IPS-20b (cell line): ENCODE results near the gene LGALSL.
"Not testable (repeated sequence)": the region's sequence is repeated elsewhere in the genome, so short reads cannot be mapped to it uniquely, and the experiment has no call there.

ENCODE experiments used
- H3K27ac ChIP-seq: one replicate; pipeline ENCODE4 v1.5.1; 2013; ENCODE audit warnings: low read length
- H3K27me3 ChIP-seq: 2 replicates; pipeline ENCODE4 v1.6.1; 2013; ENCODE audit warnings: mild to moderate bottlenecking, low read length, inconsistent platforms; ENCODE audit not compliant: insufficient read depth
- H3K36me3 ChIP-seq: 2 replicates; pipeline ENCODE4 v1.6.1; 2013; ENCODE audit warnings: low read depth, mild to moderate bottlenecking, inconsistent platforms, low read length, moderate library complexity; ENCODE audit not compliant: insufficient read depth
- H3K4me1 ChIP-seq: 2 replicates; pipeline ENCODE4 v1.6.1; 2013; ENCODE audit warnings: mild to moderate bottlenecking, control low read depth, inconsistent platforms, low read length, moderate library complexity; ENCODE audit not compliant: insufficient read depth
- H3K4me3 ChIP-seq: 2 replicates; pipeline ENCODE4 v1.5.1; 2013; ENCODE audit warnings: mild to moderate bottlenecking, low read length, inconsistent platforms
- H3K9ac ChIP-seq: 2 replicates; pipeline ENCODE4 v1.6.1; 2013; ENCODE audit warnings: low read depth, mild to moderate bottlenecking, inconsistent platforms, low read length, moderate library complexity
- H3K9me3 ChIP-seq: 2 replicates; pipeline ENCODE4 v1.6.1; 2013; ENCODE audit warnings: mild to moderate bottlenecking, low read depth, low read length, inconsistent platforms; ENCODE audit not compliant: insufficient read depth

Gene LGALSL

DNA sequence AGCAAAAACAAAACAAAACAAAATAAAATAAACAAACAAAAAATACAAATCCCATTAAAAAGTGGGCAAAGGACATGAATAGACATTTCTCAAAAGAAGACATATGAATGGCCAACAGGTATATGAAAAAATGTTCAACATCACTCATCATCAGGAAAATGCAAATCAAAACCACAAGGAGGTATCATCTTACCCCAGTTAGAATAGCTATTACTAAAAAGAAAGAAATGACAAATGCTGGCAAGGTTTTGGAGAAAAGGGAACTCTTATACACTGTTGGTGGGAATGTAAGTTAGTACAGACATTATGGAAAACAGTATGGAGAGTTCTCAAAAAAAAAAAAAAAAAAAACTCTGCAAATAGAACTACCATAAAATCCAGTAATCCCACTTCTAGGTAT, 8.0 kb upstream of the LGALSL start:
- not testable (repeated sequence) for H3K36me3 ChIP-seq, H3K27ac ChIP-seq, H3K9me3 ChIP-seq, H3K27me3 ChIP-seq, H3K4me3 ChIP-seq, H3K9ac ChIP-seq
- H3K4me1 ChIP-seq, result peaks cover 27% of the 10 kb centered on the region; the same call in 1 of the 2 replicates

GRCh38 chr2:64447317-64448040, 6.5 kb upstream of the LGALSL start:
- Histone ChIP-seq H3K9ac (no peak overlapping the region), H3K27ac (no peak overlapping the region), H3K4me1 (peaks cover 33% of the 10 kb centered on the region; the same call in 1 of the 2 replicates), H3K4me3 (no peak overlapping the region), H3K27me3 (no peaks in the 10 kb centered on the region), H3K36me3 (no peaks in the 10 kb centered on the region), H3K9me3 (no peaks in the 10 kb centered on the region)

GRCh38 chr2:64448041-64448426, 5.9 kb upstream of the LGALSL start:
- Histone ChIP-seq H3K27me3 (no peaks in the 10 kb centered on the region), H3K36me3 (no peaks in the 10 kb centered on the region), H3K4me1 (peaks cover 31% of the 10 kb centered on the region; the same call in 1 of the 2 replicates), H3K9ac (no peak overlapping the region), H3K4me3 (no peak overlapping the region), H3K27ac (no peak overlapping the region), H3K9me3 (no peaks in the 10 kb centered on the region)

DNA sequence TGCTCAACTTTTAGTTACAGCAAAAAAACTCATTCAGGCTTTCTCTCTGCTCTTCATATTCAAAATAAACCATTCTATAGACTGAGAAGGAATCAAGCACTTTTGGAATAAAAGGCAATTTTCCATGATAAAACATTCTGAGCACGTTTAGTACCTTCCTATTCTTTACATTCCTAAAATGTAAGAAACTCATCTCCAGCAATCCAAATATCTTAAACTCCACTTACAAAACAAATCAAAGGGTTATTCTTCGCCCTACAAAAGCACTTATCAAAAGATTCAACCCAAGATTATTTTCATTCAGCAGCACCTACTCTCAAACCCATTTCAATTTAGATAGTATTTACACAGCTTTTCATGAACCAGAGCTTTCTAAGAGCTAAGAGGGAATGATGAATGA, 2.9 kb upstream of the LGALSL start:
- H3K4me3 ChIP-seq, result no peak overlapping the region
- H3K9ac ChIP-seq, result no peak overlapping the region

GRCh38 chr2:64454386-64455332, 697 bp downstream of the LGALSL start:
- Histone ChIP-seq H3K9me3 (no peaks in the 10 kb centered on the region), H3K36me3 (peaks cover 37% of the 10 kb centered on the region), H3K27ac (no peak overlapping the region), H3K27me3 (no peaks in the 10 kb centered on the region), H3K4me1 (peaks cover 29% of the 10 kb centered on the region; the same call in 1 of the 2 replicates), H3K4me3 (peak overlapping the region; percentile 75), H3K9ac (peak overlapping the region; percentile 69; the same call in 1 of the 2 replicates)

More for the DNA sequence above, 2.9 kb upstream of the LGALSL start:
- Histone ChIP-seq H3K9me3 (no peaks in the 10 kb centered on the region), H3K27me3 (no peaks in the 10 kb centered on the region), H3K27ac (no peak overlapping the region), H3K36me3 (0 out of 2 replicates have a peak, but pooled peaks cover under 1% of the 10 kb centered on the region), H3K4me1 (peaks cover 29% of the 10 kb centered on the region; the same call in 1 of the 2 replicates)

GRCh38 chr2:64455545-64455944, 1.6 kb downstream of the LGALSL start:
- peaks cover 44% of the 10 kb centered on the region for H3K36me3 ChIP-seq
- no peaks in the 10 kb centered on the region for H3K27me3 ChIP-seq
- peak overlapping the region; percentile 69; the same call in 1 of the 2 replicates for H3K9ac ChIP-seq
- peak overlapping the region; percentile 75 for H3K4me3 ChIP-seq
- H3K4me1 ChIP-seq, result peaks cover 21% of the 10 kb centered on the region; the same call in 1 of the 2 replicates
- H3K27ac ChIP-seq, result no peak overlapping the region
- no peaks in the 10 kb centered on the region for H3K9me3 ChIP-seq

- Histone ChIP-seq H3K4me1 (peaks cover 14% of the 10 kb centered on the region; the same call in 1 of the 2 replicates), H3K9ac (no peak overlapping the region), H3K36me3 (peaks cover 45% of the 10 kb centered on the region), H3K27me3 (no peaks in the 10 kb centered on the region), H3K27ac (no peak overlapping the region), H3K9me3 (no peaks in the 10 kb centered on the region), H3K4me3 (no peak overlapping the region)
Measured at GRCh38 chr2:64456293-64456692, 2.3 kb downstream of the LGALSL start.

DNA sequence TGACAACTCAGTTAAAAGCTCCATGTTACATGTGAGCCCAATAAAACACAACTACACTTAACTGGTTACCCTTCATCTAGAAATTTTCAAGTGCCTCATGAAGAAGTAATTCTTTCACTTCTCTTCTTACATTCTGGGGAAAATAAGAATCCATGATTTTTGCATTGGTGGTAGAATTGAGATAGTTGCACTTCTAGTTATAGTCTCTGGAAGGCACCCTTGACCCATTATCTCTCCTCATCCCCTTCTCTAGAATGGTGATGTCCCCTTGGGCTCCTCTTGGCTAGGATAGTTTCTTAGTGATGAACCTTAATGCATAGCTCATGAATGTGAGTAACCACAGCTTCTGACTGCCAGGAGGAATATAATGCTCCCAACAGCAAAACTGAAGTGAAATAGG, 3.6 kb downstream of the LGALSL start:
- Histone ChIP-seq H3K9me3 (no peaks in the 10 kb centered on the region), H3K27me3 (no peaks in the 10 kb centered on the region), H3K4me1 (peaks cover 8% of the 10 kb centered on the region; the same call in 1 of the 2 replicates), H3K36me3 (peaks cover 45% of the 10 kb centered on the region), H3K9ac (no peak overlapping the region), H3K27ac (no peak overlapping the region), H3K4me3 (no peak overlapping the region)

GRCh38 chr2:64459575-64459974, 5.6 kb downstream of the LGALSL start:
- Histone ChIP-seq H3K27ac (no peak overlapping the region), H3K9ac (no peak overlapping the region), H3K4me1 (no peaks in the 10 kb centered on the region; the same call in 1 of the 2 replicates), H3K36me3 (peaks cover 45% of the 10 kb centered on the region), H3K27me3 (no peaks in the 10 kb centered on the region), H3K4me3 (no peak overlapping the region), H3K9me3 (no peaks in the 10 kb centered on the region)

DNA sequence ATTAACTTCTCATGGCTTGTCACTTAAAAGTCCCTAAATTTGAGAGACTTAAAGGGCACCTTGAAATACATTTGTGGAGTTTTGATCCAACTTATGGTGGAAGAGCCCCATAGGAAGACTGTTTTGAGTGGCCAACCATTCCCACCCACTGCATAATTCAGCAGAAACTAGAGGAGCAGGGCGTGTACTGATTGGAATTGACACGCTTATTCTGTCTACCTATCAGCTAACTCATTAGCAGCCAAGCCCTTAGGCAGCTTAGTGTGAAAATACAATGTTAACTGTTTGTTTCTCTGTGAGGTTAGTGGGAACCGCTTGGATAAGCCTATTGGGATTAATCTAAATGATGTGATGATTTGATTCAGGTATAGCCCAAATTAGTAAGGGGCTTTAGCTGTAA, 6.4 kb downstream of the LGALSL start:
- no peak overlapping the region for H3K4me3 ChIP-seq
- H3K27ac ChIP-seq, result no peak overlapping the region
- H3K9ac ChIP-seq, result no peak overlapping the region
- no peaks in the 10 kb centered on the region for H3K27me3 ChIP-seq
- H3K36me3 ChIP-seq, result peaks cover 45% of the 10 kb centered on the region
- no peaks in the 10 kb centered on the region; the same call in 1 of the 2 replicates for H3K4me1 ChIP-seq
- H3K9me3 ChIP-seq, result no peaks in the 10 kb centered on the region

DNA sequence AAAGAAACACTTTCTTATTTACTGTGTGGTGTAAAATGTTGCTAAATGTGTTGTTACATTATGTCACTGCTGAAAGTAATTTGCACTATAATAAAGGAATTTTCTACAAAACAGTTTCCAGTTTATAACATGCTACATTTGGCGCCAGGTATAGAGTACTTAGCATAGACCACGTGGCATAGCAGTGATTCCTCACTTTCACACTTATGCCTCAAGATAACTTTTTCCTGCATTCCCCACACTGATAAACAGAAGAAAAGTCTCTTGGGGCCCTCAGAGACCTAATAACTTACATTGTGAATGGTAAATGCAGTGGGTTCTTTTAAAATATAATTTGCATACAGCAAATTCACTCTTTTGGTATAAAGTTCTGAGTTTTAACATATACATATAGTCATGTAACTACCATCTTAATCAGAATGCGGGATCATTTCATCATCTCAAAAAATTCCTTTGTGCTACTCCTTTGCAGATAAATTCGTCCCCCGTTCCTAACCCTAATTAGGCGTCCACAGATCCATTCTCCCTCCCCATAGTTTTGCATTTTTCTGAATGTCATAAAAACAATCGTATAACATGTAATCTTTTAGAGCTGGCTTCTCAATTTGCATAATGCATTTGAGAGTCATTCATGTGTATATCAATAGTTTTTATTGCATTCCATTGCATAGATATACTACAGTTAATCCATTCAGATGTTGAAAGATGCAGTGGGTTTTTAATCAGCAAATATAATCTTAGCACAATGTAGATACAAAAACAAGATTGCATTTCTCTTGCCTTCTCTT, 7.5 kb downstream of the LGALSL start:
- Histone ChIP-seq H3K36me3 (peaks cover 40% of the 10 kb centered on the region), H3K4me1 (no peaks in the 10 kb centered on the region), H3K9ac (no peak overlapping the region), H3K27ac (no peak overlapping the region), H3K4me3 (no peak overlapping the region), H3K27me3 (no peaks in the 10 kb centered on the region), H3K9me3 (no peaks in the 10 kb centered on the region)
